HG03432 (cell line): ENCODE measurements around the gene PBX2.
"Not testable (repeated sequence)": the region's sequence is repeated elsewhere in the genome, so short reads cannot be mapped to it uniquely, and the experiment has no call there.

ENCODE experiments used
- ATAC-seq: cut with Tn5 transposase; IDR thresholded peaks from one replicate; pipeline ENCODE4 v1.9.1; 2021; ENCODE audit warnings: mild to moderate bottlenecking, moderate library complexity; ENCODE audit not compliant: unreplicated experiment

PBX2 gene

DNA sequence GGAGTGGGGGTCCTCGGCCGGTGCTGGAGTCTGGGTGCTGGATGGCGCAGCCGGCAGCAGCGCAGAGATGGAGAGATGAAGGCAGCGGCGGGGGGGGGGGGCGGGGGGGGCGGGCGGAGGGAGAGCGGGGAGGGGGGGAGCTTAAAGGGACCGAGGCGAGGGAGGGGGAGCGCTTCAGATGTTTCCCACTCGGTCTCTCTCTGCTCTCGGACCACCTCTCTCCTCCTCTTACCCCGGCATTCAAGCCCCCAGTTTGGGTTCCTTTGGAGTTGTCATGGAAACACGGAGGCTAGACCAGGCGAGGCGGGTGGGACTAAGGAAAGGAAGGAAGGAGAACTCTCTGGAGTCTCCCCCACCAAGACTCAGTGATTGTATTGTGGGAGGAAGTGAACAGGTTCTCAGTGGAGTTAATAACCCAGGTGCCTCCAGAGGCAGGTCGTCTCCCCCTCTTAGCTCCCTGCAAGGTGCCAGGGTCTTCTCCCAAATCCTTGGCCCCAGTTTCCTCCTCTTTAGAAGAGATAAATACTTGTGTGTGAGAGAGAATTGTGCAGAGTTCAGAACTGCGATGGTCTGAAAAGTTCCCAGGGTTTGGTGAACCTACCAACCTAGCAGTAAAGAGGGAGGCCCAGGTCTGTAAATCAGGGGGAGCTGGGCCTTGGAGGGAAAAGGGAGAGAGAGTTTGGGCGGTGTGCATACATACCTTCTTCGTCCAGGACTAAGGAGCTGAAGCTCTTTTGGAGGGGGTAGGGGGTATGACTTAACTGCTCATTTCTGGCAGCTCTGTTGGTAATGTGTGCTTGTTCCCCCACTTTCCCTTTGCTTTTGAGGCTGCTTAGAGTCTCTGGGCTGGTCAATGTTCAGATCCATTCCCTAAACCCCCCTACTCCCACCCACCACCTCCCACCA, 37.9 kb downstream of the PBX2 start, which contains the start of gene PRRT1:
TSS of gene PRRT1 (minus strand) at position 77 of the 906 bp plus-strand sequence. CDS start 112 bp downstream, outside the sequence.
- no peak for ATAC-seq

DNA sequence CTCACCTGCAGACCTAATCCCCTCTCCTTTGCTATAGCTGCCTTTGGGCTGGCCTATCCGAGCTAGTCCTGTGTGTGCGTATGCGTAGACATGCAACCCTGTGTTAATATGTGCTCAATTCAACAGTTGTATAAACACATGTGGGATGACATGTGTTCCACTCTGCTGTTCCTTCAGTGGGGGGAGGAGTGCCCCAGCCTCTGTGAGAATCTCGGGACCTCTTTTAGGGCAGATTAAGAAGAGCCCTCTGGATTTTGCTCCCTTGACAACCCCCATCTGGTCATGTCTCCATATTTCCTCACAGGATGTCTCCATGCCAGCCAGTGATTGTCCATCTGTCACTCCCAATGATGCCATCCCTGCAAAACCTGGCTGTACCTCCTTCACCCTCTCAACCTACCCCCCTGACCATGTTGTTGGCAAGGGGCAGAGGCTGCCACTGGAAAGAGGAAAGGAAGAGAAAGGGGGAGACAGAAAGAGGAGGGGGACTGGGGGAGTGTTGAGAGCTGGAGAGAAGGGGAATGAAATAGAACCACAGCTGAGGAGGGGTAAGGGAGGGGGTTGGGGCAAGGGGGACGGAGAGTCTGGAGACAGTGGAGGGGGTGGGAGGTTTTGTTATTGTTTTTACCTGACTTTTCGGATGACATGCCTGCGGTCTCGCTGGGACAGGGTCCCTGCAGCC, 38.7 kb downstream of the PBX2 start:
- ATAC-seq = no peak

DNA sequence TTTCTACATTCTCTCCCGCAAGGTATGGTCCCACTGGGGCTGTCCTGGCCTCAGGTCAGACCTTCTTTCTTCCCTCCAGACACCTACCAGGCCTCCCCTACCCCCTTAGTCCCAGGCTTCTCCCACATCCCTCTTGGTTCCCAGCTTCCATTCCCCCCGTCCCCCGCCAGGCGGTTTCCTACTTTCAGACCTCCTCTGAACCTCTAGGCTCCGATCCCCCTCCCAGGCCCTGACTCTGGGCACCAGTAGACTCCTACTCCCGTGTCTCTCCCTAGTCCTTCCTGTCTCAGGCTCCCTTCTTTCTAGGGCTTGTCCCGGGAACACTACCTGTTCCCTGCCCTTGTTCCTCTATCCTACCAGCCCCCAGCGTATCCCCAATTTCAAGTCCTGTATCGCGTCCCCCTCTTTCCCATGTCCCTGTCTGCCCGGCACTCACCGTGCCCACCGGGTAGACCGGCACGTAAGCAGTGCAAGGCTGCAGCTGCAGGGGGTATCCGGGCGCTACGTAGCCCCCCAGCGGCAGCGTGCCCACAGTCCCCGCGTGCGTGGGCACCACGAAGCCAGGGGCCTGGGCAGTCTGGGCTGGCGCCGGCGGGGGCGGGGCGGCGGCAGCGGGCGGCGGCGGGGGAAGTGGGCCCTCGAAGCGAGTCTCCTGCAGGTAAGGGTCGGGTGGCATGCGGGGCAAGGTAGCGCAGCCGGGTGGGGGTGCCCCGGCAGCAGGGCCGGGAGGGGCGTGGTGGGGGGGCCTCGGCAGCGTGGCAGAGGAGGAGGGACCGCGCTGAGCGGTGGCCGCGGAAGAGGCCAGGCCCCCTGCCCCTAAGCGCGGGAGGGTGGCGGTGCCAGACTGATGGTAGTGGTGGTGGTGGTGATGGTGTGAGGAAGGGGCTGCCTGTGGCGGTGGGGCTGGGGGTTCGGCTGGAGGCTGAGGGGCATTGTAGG, 39.8 kb downstream of the PBX2 start:
- no peak for ATAC-seq

DNA sequence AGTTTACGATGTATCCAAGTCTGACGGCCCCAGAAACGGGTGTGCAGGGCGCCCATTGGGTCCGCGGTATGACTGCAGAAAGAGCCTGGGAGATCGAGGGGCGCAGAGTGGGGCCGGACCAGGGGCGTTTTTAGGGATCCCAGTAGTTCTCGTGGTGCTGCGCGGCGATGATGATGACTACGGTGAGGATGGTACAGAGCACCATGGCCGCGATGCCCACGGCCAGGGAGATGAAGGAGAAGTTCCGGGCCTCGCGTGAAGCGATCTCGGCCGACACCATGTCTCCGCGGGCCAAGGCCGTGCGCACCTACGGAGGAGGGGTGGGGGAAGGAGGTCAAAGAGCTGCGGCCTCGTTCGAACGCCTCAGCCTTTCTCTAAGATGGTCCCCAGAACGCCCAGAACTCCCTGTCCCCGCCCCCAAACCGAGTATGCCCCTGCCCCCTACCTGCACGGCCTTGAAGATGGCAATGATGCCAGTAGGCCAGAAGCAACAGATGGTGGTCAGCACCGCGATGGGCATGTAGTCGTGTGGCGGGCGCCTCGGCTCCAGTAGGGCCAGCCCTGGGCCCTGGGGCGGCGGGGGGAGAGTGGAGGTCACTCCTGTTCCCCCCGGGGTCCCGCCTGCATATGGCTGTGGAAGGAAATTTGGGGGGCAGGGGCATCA, 40.8 kb downstream of the PBX2 start:
- ATAC-seq = no peak

DNA sequence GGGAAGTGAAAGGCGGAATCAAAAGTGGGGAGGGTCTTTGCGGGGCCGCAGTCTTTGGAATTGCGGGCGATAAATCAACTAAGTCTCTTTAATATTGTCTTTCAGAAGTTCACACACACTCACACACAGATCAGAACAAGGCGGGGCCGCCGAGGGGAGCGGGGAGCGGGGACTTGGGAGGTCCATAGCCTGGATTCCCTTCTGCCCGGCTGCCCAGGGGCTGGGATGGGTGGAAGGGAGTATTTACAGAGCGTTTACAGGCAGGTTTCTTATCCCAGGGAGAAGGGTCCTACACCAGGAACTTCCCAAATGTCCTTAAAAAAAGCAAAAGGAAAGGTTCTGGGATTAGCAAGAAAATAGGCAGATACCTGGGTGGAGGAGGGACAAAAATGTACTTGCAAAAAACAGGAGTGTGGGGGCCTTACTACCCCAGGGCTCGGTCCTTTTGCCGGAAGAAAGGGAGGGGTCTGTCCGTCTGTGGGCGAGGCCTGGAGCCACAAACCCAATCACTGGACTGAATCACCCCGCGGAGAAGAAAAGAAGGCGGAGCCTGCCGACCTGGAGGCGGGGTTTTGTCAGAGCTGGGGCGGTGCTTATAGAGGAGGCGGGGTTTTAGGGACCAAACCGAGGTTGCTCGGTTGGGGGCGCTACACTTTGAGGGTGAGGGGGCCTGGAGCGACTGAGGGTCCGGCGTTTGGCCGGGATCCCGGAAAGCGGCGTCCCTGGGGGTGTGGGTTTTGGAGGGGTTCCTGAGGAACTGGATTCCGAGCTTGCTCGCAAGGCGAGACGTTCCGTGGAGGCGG, 41.5 kb downstream of the PBX2 start:
- ATAC-seq = no peak

DNA sequence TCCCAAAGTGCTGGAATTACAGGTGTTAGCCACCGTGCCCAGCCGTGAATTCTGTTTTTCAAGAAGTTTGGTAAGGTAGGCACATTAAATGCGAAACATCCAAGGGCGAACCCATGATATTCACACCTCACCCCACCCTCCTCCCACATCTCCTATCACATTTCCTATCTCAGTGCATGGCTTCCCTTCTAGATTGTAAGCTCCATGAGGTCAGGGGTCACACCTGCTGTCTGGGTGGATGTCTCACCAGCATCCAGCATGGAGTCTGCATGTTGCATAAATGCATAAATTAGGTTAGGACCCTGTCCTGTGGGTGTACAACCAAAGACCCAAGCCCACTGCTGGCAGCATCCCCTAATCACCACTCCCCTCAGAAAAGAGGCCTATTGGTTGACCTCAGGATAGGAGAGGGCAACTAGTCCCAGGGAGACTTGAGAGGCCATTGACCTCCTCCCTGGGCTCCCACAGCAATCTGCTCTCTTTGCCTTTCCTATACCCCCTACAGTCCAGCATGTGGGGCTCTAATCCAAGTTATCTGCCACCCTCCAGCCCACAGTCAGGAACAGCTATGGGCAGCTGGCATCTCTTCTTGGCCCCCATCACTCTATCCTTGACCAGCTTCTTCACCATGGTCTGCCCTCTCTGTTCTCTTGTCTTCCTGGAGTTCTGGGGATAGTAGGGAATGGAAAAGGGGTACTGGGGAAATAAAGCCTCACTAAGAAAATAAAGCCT, 42.4 kb downstream of the PBX2 start:
- ATAC-seq = no peak

DNA sequence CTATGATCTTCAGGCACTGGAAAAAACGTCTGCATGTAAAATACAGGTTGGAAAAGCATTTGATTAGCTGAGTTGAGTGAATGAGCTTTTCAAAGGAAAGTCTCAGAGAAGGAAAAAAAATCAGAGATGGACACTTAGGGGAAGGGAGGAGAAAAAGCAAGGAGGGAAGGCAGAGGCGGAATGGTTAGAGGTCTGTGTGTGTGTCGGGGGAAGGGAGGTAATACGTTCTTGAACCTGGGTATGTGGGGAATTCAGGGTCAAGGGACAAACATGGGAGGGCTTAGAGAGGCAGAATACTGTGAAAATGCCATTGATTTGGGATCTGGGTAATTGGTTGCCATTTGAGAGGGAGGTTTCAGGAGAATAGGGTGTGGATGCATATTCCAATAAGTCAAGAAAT, 43.3 kb downstream of the PBX2 start:
- no peak for ATAC-seq

DNA sequence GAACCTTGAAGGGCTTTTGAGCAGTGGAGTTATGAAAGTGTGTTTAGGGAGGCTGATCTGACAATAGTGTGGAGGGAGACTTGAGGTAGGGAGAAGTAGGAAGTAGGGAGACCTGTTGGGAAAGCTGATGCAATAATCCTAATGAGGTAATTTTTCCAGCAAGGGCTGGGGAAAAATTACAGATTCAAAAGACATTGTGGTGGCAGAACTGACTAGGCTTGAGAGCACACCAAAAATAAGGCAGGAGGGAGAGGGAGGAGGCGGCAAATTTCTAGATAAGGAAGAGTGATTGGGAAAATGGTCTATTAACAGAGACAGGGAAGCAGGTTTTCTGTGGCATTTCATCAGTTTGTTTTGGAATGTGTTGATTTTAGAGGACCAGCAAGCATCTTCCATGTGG, 43.7 kb downstream of the PBX2 start:
- no peak for ATAC-seq

DNA sequence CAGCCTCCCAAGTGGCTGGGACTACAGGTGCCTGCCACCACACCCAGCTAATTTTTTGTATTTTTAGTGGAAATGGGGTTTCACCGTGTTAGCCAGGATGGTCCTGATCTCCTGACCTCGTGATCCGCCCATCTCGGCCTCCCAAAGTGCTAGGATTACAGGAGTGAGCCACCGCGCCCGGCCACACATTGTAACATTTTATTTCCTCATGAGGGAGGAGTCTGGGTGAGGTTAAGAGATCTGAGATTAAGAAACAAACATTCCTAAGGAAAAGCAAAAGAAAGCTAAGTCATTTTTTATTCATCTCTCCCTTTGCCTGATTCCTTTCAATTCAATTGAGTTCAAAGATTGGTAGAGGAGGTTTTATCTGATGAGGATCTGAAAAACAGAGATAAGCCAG, 45.8 kb downstream of the PBX2 start:
- not testable (repeated sequence) for ATAC-seq

DNA sequence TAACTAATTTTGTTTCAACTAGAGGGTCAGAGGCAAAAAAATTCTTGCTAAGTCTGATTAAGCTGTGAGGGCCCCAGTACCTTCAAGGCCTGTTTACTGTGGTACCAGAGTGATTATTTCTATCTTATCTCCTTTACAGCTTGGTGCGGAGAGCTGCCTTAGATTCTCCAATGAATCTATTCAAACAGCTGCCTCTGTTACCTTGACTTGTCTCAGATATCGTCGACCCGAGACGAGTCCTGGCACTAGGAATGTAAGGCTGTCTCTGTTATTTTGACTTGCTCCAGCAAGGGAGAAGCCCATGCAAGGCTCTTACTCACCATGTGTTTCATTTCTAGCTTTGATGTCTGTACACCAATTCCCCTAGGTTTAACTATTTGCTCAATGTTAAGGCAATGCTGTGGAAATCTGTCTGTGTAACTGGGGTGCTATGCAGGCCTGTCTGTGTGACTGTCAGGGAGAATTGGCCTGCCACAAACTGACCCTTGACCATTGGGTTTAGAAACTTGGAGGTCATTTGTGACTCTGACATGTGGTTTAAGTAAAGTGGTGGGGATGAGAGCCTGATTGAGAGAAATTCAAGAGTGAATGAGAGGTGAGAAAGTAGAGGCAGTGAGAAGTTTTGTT, 49.5 kb downstream of the PBX2 start:
- ATAC-seq = no peak

DNA sequence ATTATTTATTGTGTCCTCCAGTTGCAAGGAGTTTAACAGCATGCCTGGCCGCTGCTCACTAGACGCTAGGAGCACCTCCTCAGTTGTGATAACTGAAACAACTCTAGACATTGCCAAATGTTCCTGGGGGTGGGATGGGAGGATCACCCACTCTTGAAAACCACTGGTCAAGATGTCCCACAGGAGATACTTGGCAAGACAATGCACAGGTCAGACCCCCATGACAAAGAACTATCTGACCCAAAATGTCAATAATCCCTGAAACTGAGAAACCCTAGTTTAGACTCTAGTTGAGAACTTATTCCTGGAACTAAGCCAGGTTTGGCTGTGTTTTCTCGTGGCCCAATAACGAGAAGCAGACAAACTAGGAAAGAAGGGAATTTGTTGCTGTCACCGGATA, 50.4 kb downstream of the PBX2 start:
- no peak for ATAC-seq

DNA sequence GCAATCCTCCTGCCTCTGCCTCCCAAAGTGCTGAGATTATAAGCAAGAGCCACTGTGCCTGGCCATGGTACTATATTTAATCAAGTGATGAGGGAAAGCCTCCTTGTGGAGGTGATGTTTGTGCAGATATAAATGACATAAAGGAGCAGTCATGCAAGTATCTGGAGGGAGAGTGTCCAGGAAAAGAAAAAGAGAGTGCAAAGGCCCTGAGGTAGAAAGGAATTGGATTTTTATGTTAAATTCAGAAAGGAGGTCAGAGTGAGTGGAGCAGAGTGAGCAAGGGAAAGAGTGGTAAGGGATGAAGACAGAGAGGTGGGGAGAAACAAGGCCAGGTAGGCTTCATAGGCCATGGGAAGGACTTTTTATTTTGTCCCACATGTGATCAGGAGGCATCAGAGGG, 52.5 kb downstream of the PBX2 start:
- no peak for ATAC-seq
